ENCODE results near the gene ZNF519. TPM values are rescaled to one million over a fixed set of nuclear protein-coding genes. Genes with fewer than 3 reads are reported as not detected.
A peak's percentile ranks its signal among the peaks of the same experiment; 100 is the strongest.

Gene ZNF519
- total RNA-seq, 1 donor from 2014 or later, result 27.4 TPM

GRCh38 chr18:14075196-14075595, 57.0 kb downstream of the ZNF519 start:
- H3K9me3 Mint-ChIP-seq (ENCODE audit: low read depth), result peaks cover under 1% of the 10 kb centered on the region
- H3K27me3 Mint-ChIP-seq, result no peaks in the 10 kb centered on the region
- no peak for DNase-seq (ENCODE audit: low spot score, unreplicated experiment)
- no peak overlapping the region for H3K27ac Mint-ChIP-seq
- peak; percentile 6 for TF ChIP-seq CTCF (IDR thresholded peaks at IDR 0.05; ENCODE audit: unreplicated experiment)
- H3K4me1 Mint-ChIP-seq (ENCODE audit: low read depth), result no peaks in the 10 kb centered on the region
- peaks cover 4% of the 10 kb centered on the region for H3K36me3 Mint-ChIP-seq (ENCODE audit: insufficient read depth)
- H3K4me3 Mint-ChIP-seq (ENCODE audit: low read depth), result no peak overlapping the region

GRCh38 chr18:14074187-14074586, 58.0 kb downstream of the ZNF519 start:
- no peaks in the 10 kb centered on the region for H3K4me1 Mint-ChIP-seq (ENCODE audit: low read depth)
- peaks cover 4% of the 10 kb centered on the region for H3K36me3 Mint-ChIP-seq (ENCODE audit: insufficient read depth)
- no peak for DNase-seq (ENCODE audit: low spot score, unreplicated experiment)
- peaks cover 3% of the 10 kb centered on the region for H3K9me3 Mint-ChIP-seq (ENCODE audit: low read depth)
- no peak overlapping the region for H3K27ac Mint-ChIP-seq
- peak; percentile 20 for TF ChIP-seq CTCF (IDR thresholded peaks at IDR 0.05; ENCODE audit: unreplicated experiment)
- no peak overlapping the region for H3K4me3 Mint-ChIP-seq (ENCODE audit: low read depth)
- no peaks in the 10 kb centered on the region for H3K27me3 Mint-ChIP-seq

GRCh38 chr18:14053661-14054060, 78.6 kb downstream of the ZNF519 start:
- Mint-ChIP-seq H3K27ac (no peak overlapping the region), H3K4me3 (ENCODE audit: low read depth) (no peak overlapping the region), H3K36me3 (ENCODE audit: insufficient read depth) (no peaks in the 10 kb centered on the region), H3K4me1 (ENCODE audit: low read depth) (no peaks in the 10 kb centered on the region), H3K9me3 (ENCODE audit: low read depth) (peaks cover 19% of the 10 kb centered on the region), H3K27me3 (no peaks in the 10 kb centered on the region)
- DNase-seq (ENCODE audit: low spot score, unreplicated experiment), result no peak
- no peak for TF ChIP-seq CTCF (IDR thresholded peaks at IDR 0.05; ENCODE audit: unreplicated experiment)

Other genes with a start within 250 kb of the ZNF519 start
- gene MC2R, start 216.9 kb downstream of the ZNF519 start, total RNA-seq, result not detected in 2 replicates

Measured in progenitor cell of endocrine pancreas (in vitro differentiated cells).